H1 (cell line): ENCODE data around the gene SYTL1. TPM values are rescaled to one million over a fixed set of nuclear protein-coding genes. Genes with fewer than 3 reads are reported as not detected.

Source experiments
- NRF1 ChIP-seq: IDR thresholded peaks from 2 replicates; pipeline ENCODE4 v1.6.1; 2011; ENCODE audit warnings: mild to moderate bottlenecking, low read depth, low read length, improper control_type of control experiment
- polyA plus RNA-seq, 7 experiments: library from polyadenylated mRNA; depleted of rRNA in 3 of 7; stranded (reverse) in 5 of 7; unstranded in 2 of 7; fragments of >200 nt in 5 of 7; fragments of 200-250 nt in 2 of 7; gene quantifications; 1 replicate in 5 of 7; 2 replicates in 1 of 7; 4 replicates in 1 of 7; pipeline versions ENCODE4 v1.2.1 to v1.2.3, GENCODE V29; 2011 to 2013; ENCODE audit warnings: missing spikeins in 2 of 7, mixed read lengths in 2 of 7
- total RNA-seq: library from RNA; stranded (reverse); fragmentation: NEBNext Ultra II Directional; extraction: Animal tissue kit (Norgen Biotek cat#: 25700); gene quantifications from 2 replicates; pipeline ENCODE4 v1.2.1, GENCODE V29; 2021
- TF ChIP-seq, protein P1 (sequence below): fragments of 300-600 bp; sonication (generic); IDR thresholded peaks from 2 replicates; pipeline ENCODE4 v1.7.1; 2012; ENCODE audit warnings: low read length, moderate library complexity, mild to moderate bottlenecking, inconsistent platforms; ENCODE audit not compliant: insufficient replicate concordance

Gene SYTL1
- total and polyA plus RNA-seq, 2 of the 8 experiments (the other 6 are each of a cell fraction or from before 2014, with no cell fraction given): 6.4 to 19.5 TPM

DNA sequence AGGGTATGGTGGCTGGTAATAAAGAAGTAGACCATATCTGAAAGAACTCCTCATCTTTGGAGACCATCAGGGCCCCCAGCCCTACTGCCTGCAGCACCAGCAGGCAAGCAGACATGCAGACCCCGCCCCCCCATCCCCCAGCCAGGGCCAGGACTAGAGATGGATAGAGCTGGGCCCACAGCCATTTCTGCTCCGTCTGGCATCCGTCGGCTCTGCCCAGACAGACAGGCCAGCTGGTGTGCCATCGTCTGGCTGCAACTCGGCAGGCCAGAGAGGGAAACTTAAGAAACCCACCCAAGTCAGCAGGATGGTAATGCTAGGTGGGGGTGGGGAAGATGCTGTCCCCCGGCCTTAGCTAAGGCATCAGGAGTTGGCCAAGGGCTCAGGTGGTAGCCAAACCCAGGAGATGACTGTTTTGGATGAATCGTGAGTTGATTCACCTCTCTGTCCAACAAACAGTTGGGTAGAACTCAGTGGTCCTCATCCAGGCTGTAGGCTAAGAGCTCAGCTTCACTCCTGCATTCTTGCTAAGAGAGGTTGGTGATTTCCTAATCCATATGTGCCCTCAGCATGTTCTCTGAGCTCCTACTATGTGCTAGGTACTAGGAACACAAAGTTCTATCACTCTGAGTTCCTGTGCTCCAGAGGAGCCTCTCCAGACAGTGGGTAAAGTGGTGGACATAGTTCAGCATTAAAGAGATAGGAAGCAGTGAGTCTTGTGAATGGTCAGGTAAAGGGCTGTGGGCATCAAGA is 43.0 kb upstream of the SYTL1 start (continued):
- TF ChIP-seq, protein P1, sequence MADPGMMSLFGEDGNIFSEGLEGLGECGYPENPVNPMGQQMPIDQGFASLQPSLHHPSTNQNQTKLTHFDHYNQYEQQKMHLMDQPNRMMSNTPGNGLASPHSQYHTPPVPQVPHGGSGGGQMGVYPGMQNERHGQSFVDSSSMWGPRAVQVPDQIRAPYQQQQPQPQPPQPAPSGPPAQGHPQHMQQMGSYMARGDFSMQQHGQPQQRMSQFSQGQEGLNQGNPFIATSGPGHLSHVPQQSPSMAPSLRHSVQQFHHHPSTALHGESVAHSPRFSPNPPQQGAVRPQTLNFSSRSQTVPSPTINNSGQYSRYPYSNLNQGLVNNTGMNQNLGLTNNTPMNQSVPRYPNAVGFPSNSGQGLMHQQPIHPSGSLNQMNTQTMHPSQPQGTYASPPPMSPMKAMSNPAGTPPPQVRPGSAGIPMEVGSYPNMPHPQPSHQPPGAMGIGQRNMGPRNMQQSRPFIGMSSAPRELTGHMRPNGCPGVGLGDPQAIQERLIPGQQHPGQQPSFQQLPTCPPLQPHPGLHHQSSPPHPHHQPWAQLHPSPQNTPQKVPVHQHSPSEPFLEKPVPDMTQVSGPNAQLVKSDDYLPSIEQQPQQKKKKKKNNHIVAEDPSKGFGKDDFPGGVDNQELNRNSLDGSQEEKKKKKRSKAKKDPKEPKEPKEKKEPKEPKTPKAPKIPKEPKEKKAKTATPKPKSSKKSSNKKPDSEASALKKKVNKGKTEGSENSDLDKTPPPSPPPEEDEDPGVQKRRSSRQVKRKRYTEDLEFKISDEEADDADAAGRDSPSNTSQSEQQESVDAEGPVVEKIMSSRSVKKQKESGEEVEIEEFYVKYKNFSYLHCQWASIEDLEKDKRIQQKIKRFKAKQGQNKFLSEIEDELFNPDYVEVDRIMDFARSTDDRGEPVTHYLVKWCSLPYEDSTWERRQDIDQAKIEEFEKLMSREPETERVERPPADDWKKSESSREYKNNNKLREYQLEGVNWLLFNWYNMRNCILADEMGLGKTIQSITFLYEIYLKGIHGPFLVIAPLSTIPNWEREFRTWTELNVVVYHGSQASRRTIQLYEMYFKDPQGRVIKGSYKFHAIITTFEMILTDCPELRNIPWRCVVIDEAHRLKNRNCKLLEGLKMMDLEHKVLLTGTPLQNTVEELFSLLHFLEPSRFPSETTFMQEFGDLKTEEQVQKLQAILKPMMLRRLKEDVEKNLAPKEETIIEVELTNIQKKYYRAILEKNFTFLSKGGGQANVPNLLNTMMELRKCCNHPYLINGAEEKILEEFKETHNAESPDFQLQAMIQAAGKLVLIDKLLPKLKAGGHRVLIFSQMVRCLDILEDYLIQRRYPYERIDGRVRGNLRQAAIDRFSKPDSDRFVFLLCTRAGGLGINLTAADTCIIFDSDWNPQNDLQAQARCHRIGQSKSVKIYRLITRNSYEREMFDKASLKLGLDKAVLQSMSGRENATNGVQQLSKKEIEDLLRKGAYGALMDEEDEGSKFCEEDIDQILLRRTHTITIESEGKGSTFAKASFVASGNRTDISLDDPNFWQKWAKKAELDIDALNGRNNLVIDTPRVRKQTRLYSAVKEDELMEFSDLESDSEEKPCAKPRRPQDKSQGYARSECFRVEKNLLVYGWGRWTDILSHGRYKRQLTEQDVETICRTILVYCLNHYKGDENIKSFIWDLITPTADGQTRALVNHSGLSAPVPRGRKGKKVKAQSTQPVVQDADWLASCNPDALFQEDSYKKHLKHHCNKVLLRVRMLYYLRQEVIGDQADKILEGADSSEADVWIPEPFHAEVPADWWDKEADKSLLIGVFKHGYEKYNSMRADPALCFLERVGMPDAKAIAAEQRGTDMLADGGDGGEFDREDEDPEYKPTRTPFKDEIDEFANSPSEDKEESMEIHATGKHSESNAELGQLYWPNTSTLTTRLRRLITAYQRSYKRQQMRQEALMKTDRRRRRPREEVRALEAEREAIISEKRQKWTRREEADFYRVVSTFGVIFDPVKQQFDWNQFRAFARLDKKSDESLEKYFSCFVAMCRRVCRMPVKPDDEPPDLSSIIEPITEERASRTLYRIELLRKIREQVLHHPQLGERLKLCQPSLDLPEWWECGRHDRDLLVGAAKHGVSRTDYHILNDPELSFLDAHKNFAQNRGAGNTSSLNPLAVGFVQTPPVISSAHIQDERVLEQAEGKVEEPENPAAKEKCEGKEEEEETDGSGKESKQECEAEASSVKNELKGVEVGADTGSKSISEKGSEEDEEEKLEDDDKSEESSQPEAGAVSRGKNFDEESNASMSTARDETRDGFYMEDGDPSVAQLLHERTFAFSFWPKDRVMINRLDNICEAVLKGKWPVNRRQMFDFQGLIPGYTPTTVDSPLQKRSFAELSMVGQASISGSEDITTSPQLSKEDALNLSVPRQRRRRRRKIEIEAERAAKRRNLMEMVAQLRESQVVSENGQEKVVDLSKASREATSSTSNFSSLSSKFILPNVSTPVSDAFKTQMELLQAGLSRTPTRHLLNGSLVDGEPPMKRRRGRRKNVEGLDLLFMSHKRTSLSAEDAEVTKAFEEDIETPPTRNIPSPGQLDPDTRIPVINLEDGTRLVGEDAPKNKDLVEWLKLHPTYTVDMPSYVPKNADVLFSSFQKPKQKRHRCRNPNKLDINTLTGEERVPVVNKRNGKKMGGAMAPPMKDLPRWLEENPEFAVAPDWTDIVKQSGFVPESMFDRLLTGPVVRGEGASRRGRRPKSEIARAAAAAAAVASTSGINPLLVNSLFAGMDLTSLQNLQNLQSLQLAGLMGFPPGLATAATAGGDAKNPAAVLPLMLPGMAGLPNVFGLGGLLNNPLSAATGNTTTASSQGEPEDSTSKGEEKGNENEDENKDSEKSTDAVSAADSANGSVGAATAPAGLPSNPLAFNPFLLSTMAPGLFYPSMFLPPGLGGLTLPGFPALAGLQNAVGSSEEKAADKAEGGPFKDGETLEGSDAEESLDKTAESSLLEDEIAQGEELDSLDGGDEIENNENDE: no peak
- no peak for TF ChIP-seq NRF1
- TF ChIP-seq, all 59 proteins: peak for 0
